Measurements from ENCODE around the gene CXCL1.

GRCh38 chr4:73860917-73861316, 8.3 kb upstream of the CXCL1 start:
- no peak for TF ChIP-seq CTCF (IDR thresholded peaks at IDR 0.05)
- no peak for TF ChIP-seq POLR2A (IDR thresholded peaks at IDR 0.05)
